BJ (cell line): ENCODE results near the gene SERPINC1. TPM values are rescaled to one million over a fixed set of nuclear protein-coding genes. Genes with fewer than 3 reads are reported as not detected.
"Not testable (repeated sequence)": the region's sequence is repeated elsewhere in the genome, so short reads cannot be mapped to it uniquely, and the experiment has no call there.

Experiments used
- CTCF ChIA-PET: fragments of 350-600 bp; formaldehyde crosslinking; extraction: SDS; loops from one replicate; lab custom pipeline; 2021; ENCODE audit warnings: antibody characterized with exemption, inconsistent platforms; lab: Yijun Ruan, JAX
- POLR2A ChIA-PET: fragments of 300-600 bp; sonication (Branson Sonifier 250); formaldehyde crosslinking; extraction: SDS; loops from one replicate; lab custom pipeline; 2021; ENCODE audit warnings: antibody characterized with exemption; lab: Charles Lee
- DNase-seq: peaks from one replicate; pipeline ENCODE4 v3.0.0-alpha.2; 2011; ENCODE audit warnings: low read depth
- H3K27me3 ChIP-seq: 2 replicates; pipeline ENCODE4 v1.6.0; 2011; ENCODE audit warnings: low read length; ENCODE audit not compliant: control insufficient read depth, insufficient read depth
- H3K36me3 ChIP-seq: 2 replicates; pipeline ENCODE4 v1.5.1; 2011; ENCODE audit warnings: low read length; ENCODE audit not compliant: control insufficient read depth, insufficient read depth
- H3K4me3 ChIP-seq: 2 replicates; pipeline ENCODE4 v1.5.1; 2011; ENCODE audit warnings: low read depth, mild to moderate bottlenecking, control low read depth, low read length
- CTCF ChIP-seq: IDR thresholded peaks from 2 replicates; pipeline ENCODE4 v1.5.1; 2011; ENCODE audit warnings: low read depth, mild to moderate bottlenecking, control low read depth, inconsistent platforms, low read length, moderate library complexity; ENCODE audit not compliant: insufficient read depth
- polyA minus RNA-seq: library from RNA; depleted of rRNA, polyadenylated mRNA; stranded (reverse); fragments of >200 nt; gene quantifications from 2 replicates; pipeline ENCODE4 v1.2.3, GENCODE V29; 2011; rRNA and poly(A)+ RNA removed
- polyA plus RNA-seq: library from polyadenylated mRNA; depleted of rRNA; stranded (reverse); fragments of >200 nt; gene quantifications from 2 replicates; pipeline ENCODE4 v1.2.3, GENCODE V29; 2011; rRNA removed

Gene SERPINC1
- polyA plus RNA-seq (0.05 and 0.16 TPM in 2 replicates), polyA minus RNA-seq (0.93 TPM in 1 of 2 replicates, not detected in the other)

GRCh38 chr1:173917149-173917548 is at the start of gene SERPINC1:
SERPINC1 (minus strand) TSS chr1:173917327; CDS start chr1:173917259, 68 bp downstream.
- CTCF ChIA-PET: no interaction called here

GRCh38 chr1:173965896-173966295 is 48.8 kb upstream of the SERPINC1 start:
- DNase-seq, POLR2A ChIA-PET, H3K4me3 ChIP-seq, H3K27me3 ChIP-seq, CTCF ChIA-PET, H3K36me3 ChIP-seq: not testable (repeated sequence)

More at GRCh38 chr1:173917149-173917548, at the start of gene SERPINC1:
- Histone ChIP-seq H3K4me3 (no peak within 1 kb of the TSS), H3K36me3 (no peaks in the 10 kb centered on the region), H3K27me3 (no peaks in the 10 kb centered on the region)
- TF ChIP-seq CTCF: no peak
- DNase-seq: no peak
- POLR2A ChIA-PET: no interaction called here

- ChIA-PET CTCF (no interaction called here), POLR2A (no interaction called here)
- no peak for TF ChIP-seq CTCF
- peaks cover 11% of the 10 kb centered on the region for H3K36me3 ChIP-seq
- DNase-seq: no peak
- H3K4me3 ChIP-seq: no peak overlapping the region
- no peaks in the 10 kb centered on the region for H3K27me3 ChIP-seq
Observed at GRCh38 chr1:173963477-173963876, 46.4 kb upstream of the SERPINC1 start.

GRCh38 chr1:173960625-173961024 is 43.5 kb upstream of the SERPINC1 start:
- ChIA-PET CTCF (no interaction called here), POLR2A (no interaction called here)
- TF ChIP-seq CTCF: no peak
- Histone ChIP-seq H3K4me3 (no peak overlapping the region), H3K27me3 (no peaks in the 10 kb centered on the region), H3K36me3 (peaks cover 9% of the 10 kb centered on the region)
- DNase-seq: no peak

GRCh38 chr1:173954179-173954578 is 37.1 kb upstream of the SERPINC1 start:
- Histone ChIP-seq H3K4me3 (no peak overlapping the region), H3K27me3 (no peaks in the 10 kb centered on the region), H3K36me3 (peaks cover 6% of the 10 kb centered on the region)
- TF ChIP-seq CTCF: no peak
- POLR2A ChIA-PET: no interaction called here
- CTCF ChIA-PET: no interaction called here
- no peak for DNase-seq

- H3K36me3 ChIP-seq: peaks cover 10% of the 10 kb centered on the region
- TF ChIP-seq CTCF: no peak
- CTCF ChIA-PET: no interaction called here
Observed at GRCh38 chr1:173948594-173948993, 31.5 kb upstream of the SERPINC1 start.

More at GRCh38 chr1:173948594-173948993, 31.5 kb upstream of the SERPINC1 start:
- H3K27me3 ChIP-seq: no peaks in the 10 kb centered on the region
- POLR2A ChIA-PET: no interaction called here
- H3K4me3 ChIP-seq: no peak overlapping the region
- no peak for DNase-seq
